ENCODE measurements around the gene SFMBT2. TPM values are rescaled to one million over a fixed set of nuclear protein-coding genes. Genes with fewer than 3 reads are reported as not detected.

SFMBT2 gene
- total RNA-seq, 3 donors from 2014 or later (not counting 1 experiment from before 2014, with no cell fraction given) = 50.4 to 70.4 (median 52.2) TPM

DNA sequence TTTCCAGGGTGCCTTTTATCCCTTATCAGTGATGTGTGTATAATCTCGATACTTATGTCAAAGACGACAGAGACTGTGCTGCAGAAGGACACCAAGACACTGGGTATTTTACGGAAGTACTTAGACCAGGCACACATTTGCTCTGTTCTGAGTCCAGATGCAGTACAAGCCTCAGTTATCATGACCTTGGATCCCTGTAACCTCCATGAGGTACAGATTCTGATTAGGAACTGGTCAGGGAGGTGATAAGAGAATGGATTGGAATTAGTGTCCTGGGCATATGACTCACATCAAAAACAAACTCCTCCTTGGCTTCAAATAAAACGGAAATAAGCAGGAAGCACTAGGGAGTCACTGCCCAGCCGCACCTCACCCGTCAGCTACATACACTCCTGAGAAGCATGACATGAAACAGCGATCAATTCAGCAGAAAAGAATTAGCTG, 146.5 kb downstream of the SFMBT2 start:
- Histone ChIP-seq H3K4me1 (ENCODE audit: control insufficient read depth, insufficient read depth, low read length) (peaks cover 35% of the 10 kb centered on the region), H3K27ac (ENCODE audit: low read length) (no peak overlapping the region), H3K9me3 (ENCODE audit: control insufficient read depth, insufficient read depth, low read length) (no peaks in the 10 kb centered on the region), H3K4me3 (ENCODE audit: low read length) (no peak overlapping the region), H3K36me3 (ENCODE audit: control insufficient read depth, insufficient read depth, low read length) (no peaks in the 10 kb centered on the region), H3K27me3 (ENCODE audit: control insufficient read depth, insufficient read depth, low read length) (no peaks in the 10 kb centered on the region)
- intact Hi-C loops (cut with micrococcal nuclease) = loop anchor here (5.0 to 10.0 kb wide), 2 partner anchors 143 to 790 kb away; no protein-coding TSS in a partner anchor
- Mint-ChIP-seq H3K36me3 (no peaks in the 10 kb centered on the region), H3K27me3 (ENCODE audit: low read depth in 2 of 2) (no peaks in the 10 kb centered on the region), H3K27ac (no peak overlapping the region), H3K4me3 (no peak overlapping the region), H3K9me3 (no peaks in the 10 kb centered on the region), H3K4me1 (peaks cover 47 to 53% of the 10 kb centered on the region in 2 donors)
- ATAC-seq (no peak), DNase-seq (no peak)
- TF ChIP-seq, protein P1, sequence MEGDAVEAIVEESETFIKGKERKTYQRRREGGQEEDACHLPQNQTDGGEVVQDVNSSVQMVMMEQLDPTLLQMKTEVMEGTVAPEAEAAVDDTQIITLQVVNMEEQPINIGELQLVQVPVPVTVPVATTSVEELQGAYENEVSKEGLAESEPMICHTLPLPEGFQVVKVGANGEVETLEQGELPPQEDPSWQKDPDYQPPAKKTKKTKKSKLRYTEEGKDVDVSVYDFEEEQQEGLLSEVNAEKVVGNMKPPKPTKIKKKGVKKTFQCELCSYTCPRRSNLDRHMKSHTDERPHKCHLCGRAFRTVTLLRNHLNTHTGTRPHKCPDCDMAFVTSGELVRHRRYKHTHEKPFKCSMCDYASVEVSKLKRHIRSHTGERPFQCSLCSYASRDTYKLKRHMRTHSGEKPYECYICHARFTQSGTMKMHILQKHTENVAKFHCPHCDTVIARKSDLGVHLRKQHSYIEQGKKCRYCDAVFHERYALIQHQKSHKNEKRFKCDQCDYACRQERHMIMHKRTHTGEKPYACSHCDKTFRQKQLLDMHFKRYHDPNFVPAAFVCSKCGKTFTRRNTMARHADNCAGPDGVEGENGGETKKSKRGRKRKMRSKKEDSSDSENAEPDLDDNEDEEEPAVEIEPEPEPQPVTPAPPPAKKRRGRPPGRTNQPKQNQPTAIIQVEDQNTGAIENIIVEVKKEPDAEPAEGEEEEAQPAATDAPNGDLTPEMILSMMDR (IDR thresholded peaks at IDR 0.05) = no peak
- 93% methylated on average over 7 of the region's 7 CpGs for WGBS (ENCODE audit: insufficient coverage)

DNA sequence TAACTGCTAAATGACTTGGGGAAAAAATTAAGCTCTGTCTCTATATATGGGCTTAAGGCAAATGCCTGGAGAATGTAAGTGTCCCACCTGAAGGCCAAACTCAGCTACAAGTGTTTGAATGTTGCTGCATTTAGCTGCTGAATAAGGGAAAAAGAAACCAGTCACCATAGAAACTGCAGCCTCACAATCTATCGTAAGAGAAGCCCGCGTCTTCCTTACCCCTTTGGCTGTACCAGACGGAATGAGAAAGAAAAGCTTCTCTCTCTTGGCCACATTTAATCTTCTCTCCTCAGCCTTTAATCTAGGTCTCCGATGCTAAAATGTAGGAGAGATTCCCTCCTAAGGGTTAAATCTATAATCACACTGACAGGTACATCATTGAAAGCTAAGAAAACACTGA, 147.2 kb downstream of the SFMBT2 start:
- WGBS (ENCODE audit: insufficient coverage) = 100% methylated on average over 4 of the region's 5 CpGs
- DNase-seq = no peak
- Mint-ChIP-seq H3K4me1 (peaks cover 48 to 53% of the 10 kb centered on the region in 2 donors), H3K27ac (peak overlapping the region in 1 of 2 donors; percentile 28), H3K4me3 (no peak overlapping the region), H3K36me3 (no peaks in the 10 kb centered on the region), H3K9me3 (no peaks in the 10 kb centered on the region), H3K27me3 (ENCODE audit: low read depth in 2 of 2) (no peaks in the 10 kb centered on the region)
- H3K4me1 ChIP-seq (ENCODE audit: control insufficient read depth, insufficient read depth, low read length) = peaks cover 39% of the 10 kb centered on the region
- no peak for ATAC-seq
- H3K36me3 ChIP-seq (ENCODE audit: control insufficient read depth, insufficient read depth, low read length) = no peaks in the 10 kb centered on the region
- intact Hi-C loops (cut with micrococcal nuclease) = loop anchor here (5.0 to 10.0 kb wide), 2 partner anchors 144 to 789 kb away; no protein-coding TSS in a partner anchor
- H3K27me3 ChIP-seq (ENCODE audit: control insufficient read depth, insufficient read depth, low read length) = no peaks in the 10 kb centered on the region
- no peak overlapping the region for H3K4me3 ChIP-seq (ENCODE audit: low read length)
- TF ChIP-seq, protein P1 (IDR thresholded peaks at IDR 0.05) = no peak
- no peak overlapping the region for H3K27ac ChIP-seq (ENCODE audit: low read length)
- no peaks in the 10 kb centered on the region for H3K9me3 ChIP-seq (ENCODE audit: control insufficient read depth, insufficient read depth, low read length)

DNA sequence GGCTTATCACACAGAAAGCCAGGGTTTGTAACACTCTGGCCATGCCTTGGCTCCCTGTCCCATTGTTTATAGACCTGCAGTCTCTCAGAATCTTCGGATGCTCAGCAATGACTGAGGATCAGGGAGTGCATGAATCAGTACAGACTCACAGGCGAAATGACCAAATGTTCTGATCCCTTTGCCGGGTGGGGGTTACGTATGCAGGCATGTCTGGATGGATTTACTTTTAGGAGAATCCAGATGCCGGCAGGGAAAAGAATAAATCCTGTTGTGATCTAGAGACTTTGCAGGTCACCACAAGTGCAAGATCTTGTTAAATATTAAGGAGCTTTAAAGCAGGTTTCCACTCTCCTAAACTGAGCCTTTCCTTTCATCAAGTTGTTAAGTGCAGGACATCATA, 149.5 kb downstream of the SFMBT2 start:
- TF ChIP-seq, protein P1 (IDR thresholded peaks at IDR 0.05) = no peak
- H3K4me1 ChIP-seq (ENCODE audit: control insufficient read depth, insufficient read depth, low read length) = peaks cover 39% of the 10 kb centered on the region
- Mint-ChIP-seq H3K27ac (peak overlapping the region in 1 of 2 donors; percentile 27), H3K4me1 (peaks cover 47 to 50% of the 10 kb centered on the region in 2 donors), H3K9me3 (no peaks in the 10 kb centered on the region), H3K36me3 (no peaks in the 10 kb centered on the region), H3K27me3 (ENCODE audit: low read depth in 2 of 2) (no peaks in the 10 kb centered on the region), H3K4me3 (no peak overlapping the region)
- intact Hi-C loops (cut with micrococcal nuclease) = loop anchor here (5.0 to 10.0 kb wide), 2 partner anchors 146 to 787 kb away; no protein-coding TSS in a partner anchor
- no peak overlapping the region for H3K4me3 ChIP-seq (ENCODE audit: low read length)
- no peaks in the 10 kb centered on the region for H3K27me3 ChIP-seq (ENCODE audit: control insufficient read depth, insufficient read depth, low read length)
- H3K36me3 ChIP-seq (ENCODE audit: control insufficient read depth, insufficient read depth, low read length) = peaks cover 2% of the 10 kb centered on the region
- ATAC-seq (no peak), DNase-seq (no peak)
- 96% methylated on average over 5 of the region's 5 CpGs for WGBS (ENCODE audit: insufficient coverage)
- no peaks in the 10 kb centered on the region for H3K9me3 ChIP-seq (ENCODE audit: control insufficient read depth, insufficient read depth, low read length)
- no peak overlapping the region for H3K27ac ChIP-seq (ENCODE audit: low read length)

DNA sequence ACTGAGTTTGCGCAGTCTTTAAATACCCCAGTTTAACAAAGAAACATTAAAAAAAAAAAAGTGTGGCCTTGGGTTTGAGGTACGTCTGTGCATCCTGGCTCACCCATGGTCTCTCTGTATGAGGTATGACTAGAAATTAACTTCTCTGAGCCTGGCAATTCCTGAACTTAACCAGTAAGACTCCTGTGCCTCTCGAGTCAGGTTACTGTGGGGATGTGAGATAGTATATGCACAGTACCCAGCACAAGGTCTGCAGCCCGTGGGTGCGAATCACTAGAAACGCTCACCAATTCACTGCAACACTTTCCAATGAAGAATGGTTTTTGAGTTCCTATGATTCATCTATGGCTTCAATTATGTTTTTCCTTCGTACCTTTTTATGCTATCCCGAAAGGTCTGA, 149.9 kb downstream of the SFMBT2 start:
- H3K9me3 ChIP-seq (ENCODE audit: control insufficient read depth, insufficient read depth, low read length) = no peaks in the 10 kb centered on the region
- Mint-ChIP-seq H3K4me3 (peak overlapping the region; percentile 79), H3K9me3 (no peaks in the 10 kb centered on the region), H3K36me3 (no peaks in the 10 kb centered on the region), H3K27me3 (ENCODE audit: low read depth in 2 of 2) (no peaks in the 10 kb centered on the region), H3K27ac (peak overlapping the region; percentile 86 to 91), H3K4me1 (peaks cover 50 to 53% of the 10 kb centered on the region in 2 donors)
- ATAC-seq = no peak
- no peak overlapping the region for H3K4me3 ChIP-seq (ENCODE audit: low read length)
- 81% methylated on average over 7 of the region's 8 CpGs for WGBS (ENCODE audit: insufficient coverage)
- H3K27ac ChIP-seq (ENCODE audit: low read length) = no peak overlapping the region
- DNase-seq = no peak
- peaks cover 41% of the 10 kb centered on the region for H3K4me1 ChIP-seq (ENCODE audit: control insufficient read depth, insufficient read depth, low read length)
- intact Hi-C loops (cut with micrococcal nuclease) = loop anchor here (1.0 to 10.0 kb wide), 3 partner anchors 146 to 786 kb away; no protein-coding TSS in a partner anchor
- H3K27me3 ChIP-seq (ENCODE audit: control insufficient read depth, insufficient read depth, low read length) = no peaks in the 10 kb centered on the region
- peaks cover 2% of the 10 kb centered on the region for H3K36me3 ChIP-seq (ENCODE audit: control insufficient read depth, insufficient read depth, low read length)
- TF ChIP-seq, protein P1 (IDR thresholded peaks at IDR 0.05) = no peak

All from natural killer cell (primary cell).